Muscle of arm (tissue), 14 donors: ENCODE data around the gene PPP1CB. TPM values are rescaled to one million over a fixed set of nuclear protein-coding genes. Genes with fewer than 3 reads are reported as not detected.
A peak's percentile ranks its signal among the peaks of the same experiment; 100 is the strongest.

ENCODE experiments used
- DNase-seq: peaks from one replicate; pipeline ENCODE4 v3.0.0-alpha.2; 2013
- long read RNA-seq, 11 donors: transcript quantifications; one replicate each; lab custom pipeline, GENCODE V29; 2026
- polyA plus RNA-seq, 12 donors: library from polyadenylated mRNA; unstranded; fragments of 120-200 nt; gene quantifications; one replicate each; pipeline ENCODE4 v1.2.1, GENCODE V29; 2013; ENCODE audit not compliant: insufficient read length in 12 of 12

PPP1CB gene
- 1,000 to 10,000 TPM in 1 of 12 donors, 100 to 1,000 TPM in 11; 116 to 2,662 (median 205) TPM for polyA plus RNA-seq
- long read RNA-seq, donor 1, full-length matches to known transcripts = 73 of 110 reads
- long read RNA-seq, donor 1, partial matches to known transcripts = 37 of 110 reads
- long read RNA-seq, donor 1, other reads (novel, unspliced or antisense) = 0 of 110 reads
- long read RNA-seq, donor 2, full-length matches to known transcripts = 84 of 123 reads
- long read RNA-seq, donor 2, partial matches to known transcripts = 39 of 123 reads
- long read RNA-seq, donor 2, other reads (novel, unspliced or antisense) = 0 of 123 reads
- long read RNA-seq, donor 3, full-length matches to known transcripts = 45 of 53 reads
- long read RNA-seq, donor 3, partial matches to known transcripts = 8 of 53 reads
- long read RNA-seq, donor 3, other reads (novel, unspliced or antisense) = 0 of 53 reads
- long read RNA-seq, donor 4, full-length matches to known transcripts = 30 of 40 reads
- long read RNA-seq, donor 4, partial matches to known transcripts = 10 of 40 reads
- long read RNA-seq, donor 4, other reads (novel, unspliced or antisense) = 0 of 40 reads
- long read RNA-seq, donor 5, full-length matches to known transcripts = 95 of 112 reads
- long read RNA-seq, donor 5, partial matches to known transcripts = 17 of 112 reads
- long read RNA-seq, donor 5, other reads (novel, unspliced or antisense) = 0 of 112 reads
- long read RNA-seq, donor 6, full-length matches to known transcripts = 34 of 43 reads
- long read RNA-seq, donor 6, partial matches to known transcripts = 9 of 43 reads
- long read RNA-seq, donor 6, other reads (novel, unspliced or antisense) = 0 of 43 reads
- long read RNA-seq, donor 7, full-length matches to known transcripts = 29 of 94 reads
- long read RNA-seq, donor 7, partial matches to known transcripts = 65 of 94 reads
- long read RNA-seq, donor 7, other reads (novel, unspliced or antisense) = 0 of 94 reads
- long read RNA-seq, donor 8, full-length matches to known transcripts = 99 of 123 reads
- long read RNA-seq, donor 8, partial matches to known transcripts = 24 of 123 reads
- long read RNA-seq, donor 8, other reads (novel, unspliced or antisense) = 0 of 123 reads
- long read RNA-seq, donor 9, full-length matches to known transcripts = 26 of 165 reads
- long read RNA-seq, donor 9, partial matches to known transcripts = 139 of 165 reads
- long read RNA-seq, donor 9, other reads (novel, unspliced or antisense) = 0 of 165 reads
- long read RNA-seq, donor 10, full-length matches to known transcripts = 67 of 80 reads
- long read RNA-seq, donor 10, partial matches to known transcripts = 13 of 80 reads
- long read RNA-seq, donor 10, other reads (novel, unspliced or antisense) = 0 of 80 reads
- long read RNA-seq, donor 11, full-length matches to known transcripts = 47 of 72 reads
- long read RNA-seq, donor 11, partial matches to known transcripts = 25 of 72 reads
- long read RNA-seq, donor 11, other reads (novel, unspliced or antisense) = 0 of 72 reads

- DNase-seq = peak; percentile 95
These were observed at the start of gene PPP1CB for GRCh38 chr2:28751252-28751955. Gene PPP1CB, plus strand, starts transcription at chr2:28751830. Its CDS starts 295 bp downstream, at chr2:28752125.

- DNase-seq = no peak
These were observed 49.2 kb upstream of the PPP1CB start for GRCh38 chr2:28702415-28702861.

DNA sequence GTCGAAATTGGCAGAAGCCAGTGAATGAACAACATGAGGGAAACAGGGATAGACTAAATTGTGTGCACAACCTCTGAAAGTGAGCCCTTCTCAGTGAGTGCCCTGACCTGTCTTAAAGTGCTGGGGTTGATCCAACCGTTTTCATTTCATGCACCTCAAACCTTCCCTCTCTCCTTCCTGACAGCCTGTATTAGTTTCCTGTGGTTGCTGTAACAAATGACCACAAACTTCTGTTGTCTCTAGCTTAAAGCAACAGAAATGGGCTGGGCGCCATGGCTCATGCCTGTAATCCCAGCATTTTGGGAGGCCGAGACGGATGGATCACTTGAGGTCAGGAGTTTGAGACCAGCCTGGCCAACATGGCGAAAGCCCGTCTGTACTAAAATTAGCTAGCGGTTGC, 48.8 kb upstream of the PPP1CB start:
- no peak for DNase-seq

GRCh38 chr2:28704621-28705020, 47.0 kb upstream of the PPP1CB start:
- no peak for DNase-seq

DNA sequence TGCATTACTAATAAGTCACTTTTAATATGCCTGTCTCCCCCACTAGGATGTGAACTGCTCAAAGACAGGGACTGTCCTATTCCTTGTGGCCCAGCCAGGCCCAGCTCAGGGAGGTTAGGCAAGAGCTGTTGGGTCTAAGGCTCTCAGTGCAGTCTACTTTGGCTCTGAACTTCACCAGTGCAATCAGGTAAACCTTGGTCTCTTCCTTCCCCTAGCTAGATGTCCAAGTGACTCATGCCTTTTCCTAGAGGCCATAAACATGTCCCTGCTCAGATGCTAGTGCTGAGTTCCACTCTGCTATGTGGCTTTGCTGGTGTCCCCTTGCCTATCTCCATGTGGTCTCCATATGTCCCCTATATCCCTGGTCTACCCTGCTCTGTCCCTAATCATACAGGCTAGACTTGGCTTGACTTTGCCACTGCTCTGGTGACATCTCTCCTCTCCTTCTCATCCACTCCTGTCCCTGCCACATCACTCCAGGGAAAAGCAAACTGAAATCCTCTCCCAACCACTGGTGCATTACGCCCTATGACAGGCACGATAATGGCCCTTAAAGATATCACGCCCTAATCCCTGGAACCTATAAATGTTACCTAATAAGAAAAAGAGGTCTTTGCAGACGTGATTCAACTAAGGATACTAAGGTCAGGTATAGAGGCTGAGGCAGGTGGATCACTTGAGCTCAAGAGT, 45.7 kb upstream of the PPP1CB start:
- DNase-seq = no peak

DNA sequence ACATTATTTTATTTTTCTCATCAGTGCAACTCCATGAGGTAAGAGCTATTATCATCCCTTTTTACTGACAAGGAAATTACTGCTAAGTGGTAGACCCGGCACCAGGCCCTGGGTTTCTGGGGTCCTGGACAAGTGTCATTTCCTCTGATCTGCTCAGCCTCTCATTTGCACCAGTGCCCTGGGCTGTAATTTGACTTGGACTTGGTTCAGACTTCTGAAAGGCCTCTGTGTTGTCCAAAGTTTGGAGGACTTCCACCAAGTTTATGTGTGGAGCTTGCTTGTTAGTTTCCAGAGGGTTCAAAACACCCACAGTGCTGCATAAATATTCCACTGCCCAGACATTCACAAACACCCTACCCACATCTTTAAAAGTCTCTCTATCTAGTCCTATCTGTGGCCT, 44.0 kb upstream of the PPP1CB start:
- DNase-seq = no peak

DNA sequence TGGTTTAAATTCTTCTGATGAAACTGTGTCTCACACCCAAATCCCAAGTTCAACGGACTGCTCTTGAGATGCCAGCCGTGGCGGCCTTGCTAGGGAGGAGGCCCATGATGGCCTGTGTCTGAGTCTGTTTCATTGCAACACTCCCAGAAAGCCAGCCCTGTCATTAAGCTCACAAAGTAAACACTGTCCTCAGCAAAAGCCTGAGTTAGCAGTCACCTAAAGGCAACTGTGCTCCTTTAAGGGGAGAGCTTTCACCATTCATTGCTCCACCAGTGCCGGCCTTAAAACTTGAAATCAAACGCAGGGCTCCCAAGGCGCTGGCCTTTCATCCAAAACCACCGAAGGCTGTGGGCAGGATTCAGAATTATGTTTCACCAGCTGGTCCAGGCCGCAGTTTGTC, 42.5 kb upstream of the PPP1CB start:
- no peak for DNase-seq

DNA sequence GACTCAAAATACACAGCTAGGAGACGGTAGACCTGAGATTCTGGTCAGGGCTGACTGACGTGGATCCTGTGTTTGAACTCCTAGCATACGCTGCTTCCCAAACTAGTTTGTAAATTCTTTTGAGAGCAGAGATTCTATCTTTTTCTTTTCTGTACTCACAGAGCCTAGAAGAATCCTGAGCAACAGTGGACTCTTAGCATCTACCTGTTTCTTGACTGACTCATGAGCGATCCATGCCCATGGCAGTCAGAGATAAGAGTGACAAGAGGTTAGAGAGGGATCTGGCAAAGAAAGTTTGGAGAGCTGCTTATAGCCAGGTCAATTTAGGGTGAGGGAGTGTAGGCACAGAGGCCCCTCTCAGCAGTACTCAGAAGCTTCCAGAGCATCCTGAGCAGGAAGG, 41.1 kb upstream of the PPP1CB start:
- no peak for DNase-seq

- no peak for DNase-seq
These were observed 37.9 kb upstream of the PPP1CB start for GRCh38 chr2:28713577-28714298.

DNA sequence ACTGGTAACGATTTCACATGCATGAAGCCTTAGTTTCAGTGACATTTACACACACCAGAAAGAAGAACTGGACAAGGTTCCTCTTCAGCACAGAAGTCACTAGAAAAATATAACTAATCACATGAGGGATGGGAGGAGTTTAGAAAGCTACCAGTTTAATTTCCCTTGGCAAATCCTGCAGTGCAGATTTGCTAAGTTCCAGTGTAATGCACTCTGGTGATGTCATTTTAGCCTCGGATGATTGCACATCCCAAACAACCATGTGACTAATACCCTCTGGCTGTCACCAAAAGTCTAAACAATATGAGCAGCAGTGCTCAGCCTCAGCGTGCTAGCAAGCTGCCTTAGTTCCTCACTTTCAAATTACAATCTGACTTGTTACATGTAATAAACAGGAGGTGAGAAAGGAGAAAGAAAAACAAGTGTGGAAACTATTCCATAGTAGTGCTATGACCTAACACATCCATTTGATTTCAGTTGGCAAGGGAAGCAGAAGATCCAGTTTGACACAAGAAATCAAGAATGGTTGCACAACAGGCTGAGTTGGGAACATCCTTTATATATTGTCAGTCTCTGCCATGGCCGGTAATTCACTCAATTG, 35.3 kb upstream of the PPP1CB start:
- DNase-seq = peak; percentile 54

- peak; percentile 53 for DNase-seq
These were observed 34.3 kb upstream of the PPP1CB start for GRCh38 chr2:28717339-28717758.

DNA sequence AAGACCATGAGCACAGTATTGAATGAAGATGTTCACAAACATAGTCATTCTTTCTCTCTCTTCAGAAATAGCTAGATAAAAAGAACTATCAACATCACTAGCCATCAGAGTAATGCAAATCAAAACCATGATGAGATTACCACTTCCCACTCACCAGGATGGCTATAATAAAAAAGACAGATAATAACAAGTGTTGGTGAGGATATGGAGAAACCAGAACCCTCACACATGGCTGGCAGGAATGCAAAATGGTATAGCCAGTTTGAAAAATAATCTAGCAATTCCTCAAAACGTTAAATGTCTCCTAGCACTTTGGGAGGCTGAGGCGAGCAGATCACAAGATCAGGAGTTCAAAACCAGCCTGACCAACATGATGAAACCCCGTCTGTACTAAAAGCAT, 31.3 kb upstream of the PPP1CB start:
- DNase-seq = no peak

GRCh38 chr2:28721601-28722191, 29.9 kb upstream of the PPP1CB start:
- DNase-seq = no peak

GRCh38 chr2:28725021-28725711, 26.5 kb upstream of the PPP1CB start:
- DNase-seq = no peak

DNA sequence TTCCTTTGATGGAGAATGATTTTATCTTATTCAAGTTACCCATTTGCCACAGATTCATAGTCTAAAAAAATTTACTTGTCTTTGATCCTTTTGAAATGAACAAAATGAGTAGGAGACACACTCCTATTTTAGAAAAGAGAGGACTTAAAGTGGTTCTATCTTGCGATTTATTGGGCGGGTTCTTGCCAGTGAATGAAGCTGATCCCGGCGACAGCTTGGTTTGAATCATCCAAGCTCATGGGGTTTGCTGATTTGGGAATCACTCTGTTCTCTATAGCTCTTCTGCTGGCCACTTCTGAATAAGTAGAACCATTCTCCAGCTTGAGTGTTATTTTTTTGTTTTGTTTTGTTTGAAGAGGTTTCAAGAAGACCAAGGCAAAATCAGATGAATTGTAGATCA, 25.5 kb upstream of the PPP1CB start:
- no peak for DNase-seq

DNA sequence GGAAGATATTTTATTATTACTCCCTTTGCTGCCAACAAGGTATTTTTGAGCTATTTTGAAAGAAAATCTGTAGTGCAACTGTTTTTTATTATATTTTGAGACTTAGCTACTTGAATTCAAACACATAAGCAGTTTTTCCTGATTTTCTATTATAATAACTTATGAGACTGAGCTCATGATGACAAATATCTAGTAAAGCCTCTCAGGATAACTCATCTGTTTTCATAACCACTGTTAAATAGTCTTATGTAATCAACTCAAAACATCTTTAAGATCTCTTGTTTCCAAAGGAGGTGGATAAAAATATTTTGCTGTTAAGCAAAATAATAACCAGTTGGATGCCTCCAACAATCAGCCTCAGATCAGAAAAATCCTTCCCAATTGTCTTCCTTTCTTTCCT, 21.9 kb upstream of the PPP1CB start:
- no peak for DNase-seq

DNA sequence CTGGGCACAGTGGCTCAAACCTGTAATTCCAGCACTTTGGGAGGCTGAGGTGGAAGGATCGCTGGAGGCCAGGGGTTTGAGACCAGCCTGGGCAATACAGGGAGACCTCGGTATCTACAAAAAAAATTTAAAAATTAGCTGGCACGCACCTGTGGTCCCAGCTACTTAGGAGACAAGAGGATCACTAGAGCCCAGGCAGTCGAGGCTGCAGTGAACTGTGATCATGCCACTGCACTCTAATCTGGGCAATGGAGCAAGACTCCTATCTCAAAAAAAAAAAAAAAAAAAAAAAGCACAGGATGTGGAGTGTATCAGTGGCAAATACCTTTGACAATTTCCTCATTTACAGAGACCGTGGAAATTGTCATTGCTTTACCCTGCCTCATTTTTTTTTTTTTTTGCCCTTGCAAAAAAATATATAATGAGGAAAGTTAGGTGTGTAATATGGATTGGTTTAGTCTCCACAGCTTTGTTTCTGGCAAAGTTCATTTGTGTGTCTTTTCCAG, 20.9 kb upstream of the PPP1CB start:
- DNase-seq = no peak

- no peak for DNase-seq
These were observed 16.1 kb upstream of the PPP1CB start for GRCh38 chr2:28735511-28735910.
